K562 (cell line): ENCODE results near the gene CORT. TPM values are rescaled to one million over a fixed set of nuclear protein-coding genes. Genes with fewer than 3 reads are reported as not detected.

Experiments
- BCOR ChIP-seq: fragments of 450-650 bp; IDR thresholded peaks from 2 replicates; pipeline ENCODE4 v1.6.1; 2016
- CHD2 ChIP-seq: IDR thresholded peaks from 2 replicates; pipeline ENCODE4 v1.6.1; 2011; ENCODE audit warnings: low read depth, low read length
- RBM34 ChIP-seq: fragments of 200-400 bp; formaldehyde crosslinking; IDR thresholded peaks from 2 replicates; pipeline ENCODE4 v1.6.1; 2018; ENCODE audit warnings: low read length, borderline replicate concordance; ENCODE audit not compliant: insufficient read depth
- ZFP30 ChIP-seq: fragments of 250-450 bp; sonication (Bioruptor Pico); IDR thresholded peaks from 2 replicates; pipeline ENCODE4 v1.8.0; 2022; ENCODE audit warnings: moderate library complexity, mild to moderate bottlenecking, inconsistent platforms, borderline replicate concordance
- ZKSCAN8 ChIP-seq: fragments of 200-800 bp; sonication (Bioruptor generic); IDR thresholded peaks from 2 replicates; pipeline ENCODE4 v1.6.1; 2016; ENCODE audit warnings: missing genetic modification characterization, missing compliant biosample characterization
- polyA plus RNA-seq, 8 experiments: library from polyadenylated mRNA; depleted of rRNA in 4 of 8; stranded (reverse) in 5 of 8; unstranded in 3 of 8; fragments of >200 nt; fragmentation: Nextera tagmentation in 2 of 8; fragmentation: Illumina TruSeq in 1 of 8; extraction: Ambion mirVana in 2 of 8; extraction: Trizol in 1 of 8; gene quantifications; 2 replicates each; pipeline versions ENCODE4 v1.2.1 to v1.2.3, GENCODE V29; 2011 to 2014; ENCODE audit warnings: inconsistent platforms in 1 of 8, missing spikeins in 1 of 8
- total RNA-seq, 7 experiments: library from RNA; depleted of rRNA in 6 of 7; stranded (reverse); fragments of >200 nt in 6 of 7; fragmentation: Illumina TruSeq in 2 of 7; extraction: Trizol in 2 of 7; gene quantifications; 2 replicates each; pipeline versions ENCODE4 v1.2.1 to v1.2.3, GENCODE V29; 2011 to 2021; ENCODE audit warnings: low replicate concordance in 1 of 7
- TF ChIP-seq, protein P1 (sequence below): fragments of 450-650 bp; formaldehyde crosslinking; IDR thresholded peaks from 2 replicates; pipeline ENCODE4 v1.4.0; 2020; ENCODE audit warnings: mild to moderate bottlenecking, moderate library complexity
- TF ChIP-seq, protein P2 (sequence below): sonication (generic); formaldehyde crosslinking; IDR thresholded peaks from 2 replicates; pipeline ENCODE4 v1.8.0; 2023; ENCODE audit warnings: missing genetic modification reagents, mild to moderate bottlenecking, borderline replicate concordance
- TF ChIP-seq, protein P3 (sequence below): fragments of 450-650 bp; IDR thresholded peaks from 2 replicates; pipeline ENCODE4 v1.6.1; 2016; ENCODE audit warnings: mild to moderate bottlenecking, moderate library complexity

The CORT gene
- total and polyA plus RNA-seq, 9 of the 15 experiments (the other 6 are each of a cell fraction or from before 2014, with no cell fraction given), result 0.08 to 0.54 (median 0.13) TPM; not detected in 5

DNA sequence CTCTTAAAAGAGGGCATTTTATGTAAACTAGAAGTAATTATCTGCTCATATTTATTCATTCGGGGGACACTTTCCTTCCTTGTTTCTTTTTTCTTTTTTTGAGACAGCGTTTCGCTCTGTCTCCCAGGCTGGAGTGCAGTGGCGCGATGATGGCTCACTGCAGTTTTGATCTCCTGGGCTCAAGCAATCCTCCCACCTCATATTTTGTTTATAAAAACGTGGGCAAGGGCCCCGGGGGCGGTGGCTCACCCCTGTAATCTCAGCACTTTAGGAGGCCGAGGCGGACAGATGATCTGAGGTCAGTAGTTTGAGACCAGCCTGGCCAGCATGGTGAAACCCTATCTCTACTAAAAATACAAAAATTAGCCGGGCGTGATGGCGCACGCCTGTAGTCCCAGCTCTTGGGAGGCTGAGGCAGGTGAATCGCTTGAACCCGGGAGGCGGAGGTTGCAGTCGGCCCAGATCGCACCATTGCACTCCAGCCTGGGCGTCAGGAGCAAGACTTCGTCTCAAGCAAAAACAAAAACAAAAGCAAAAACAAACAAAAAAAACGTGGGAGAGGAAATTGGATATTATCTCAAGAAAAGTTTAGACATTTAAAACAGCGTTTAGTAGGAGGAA lies 23.4 kb downstream of the CORT start (continued):
- TF ChIP-seq, protein P1, sequence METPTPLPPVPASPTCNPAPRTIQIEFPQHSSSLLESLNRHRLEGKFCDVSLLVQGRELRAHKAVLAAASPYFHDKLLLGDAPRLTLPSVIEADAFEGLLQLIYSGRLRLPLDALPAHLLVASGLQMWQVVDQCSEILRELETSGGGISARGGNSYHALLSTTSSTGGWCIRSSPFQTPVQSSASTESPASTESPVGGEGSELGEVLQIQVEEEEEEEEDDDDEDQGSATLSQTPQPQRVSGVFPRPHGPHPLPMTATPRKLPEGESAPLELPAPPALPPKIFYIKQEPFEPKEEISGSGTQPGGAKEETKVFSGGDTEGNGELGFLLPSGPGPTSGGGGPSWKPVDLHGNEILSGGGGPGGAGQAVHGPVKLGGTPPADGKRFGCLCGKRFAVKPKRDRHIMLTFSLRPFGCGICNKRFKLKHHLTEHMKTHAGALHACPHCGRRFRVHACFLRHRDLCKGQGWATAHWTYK (CRISPR knock-in tag), result no peak
- TF ChIP-seq, protein P2, sequence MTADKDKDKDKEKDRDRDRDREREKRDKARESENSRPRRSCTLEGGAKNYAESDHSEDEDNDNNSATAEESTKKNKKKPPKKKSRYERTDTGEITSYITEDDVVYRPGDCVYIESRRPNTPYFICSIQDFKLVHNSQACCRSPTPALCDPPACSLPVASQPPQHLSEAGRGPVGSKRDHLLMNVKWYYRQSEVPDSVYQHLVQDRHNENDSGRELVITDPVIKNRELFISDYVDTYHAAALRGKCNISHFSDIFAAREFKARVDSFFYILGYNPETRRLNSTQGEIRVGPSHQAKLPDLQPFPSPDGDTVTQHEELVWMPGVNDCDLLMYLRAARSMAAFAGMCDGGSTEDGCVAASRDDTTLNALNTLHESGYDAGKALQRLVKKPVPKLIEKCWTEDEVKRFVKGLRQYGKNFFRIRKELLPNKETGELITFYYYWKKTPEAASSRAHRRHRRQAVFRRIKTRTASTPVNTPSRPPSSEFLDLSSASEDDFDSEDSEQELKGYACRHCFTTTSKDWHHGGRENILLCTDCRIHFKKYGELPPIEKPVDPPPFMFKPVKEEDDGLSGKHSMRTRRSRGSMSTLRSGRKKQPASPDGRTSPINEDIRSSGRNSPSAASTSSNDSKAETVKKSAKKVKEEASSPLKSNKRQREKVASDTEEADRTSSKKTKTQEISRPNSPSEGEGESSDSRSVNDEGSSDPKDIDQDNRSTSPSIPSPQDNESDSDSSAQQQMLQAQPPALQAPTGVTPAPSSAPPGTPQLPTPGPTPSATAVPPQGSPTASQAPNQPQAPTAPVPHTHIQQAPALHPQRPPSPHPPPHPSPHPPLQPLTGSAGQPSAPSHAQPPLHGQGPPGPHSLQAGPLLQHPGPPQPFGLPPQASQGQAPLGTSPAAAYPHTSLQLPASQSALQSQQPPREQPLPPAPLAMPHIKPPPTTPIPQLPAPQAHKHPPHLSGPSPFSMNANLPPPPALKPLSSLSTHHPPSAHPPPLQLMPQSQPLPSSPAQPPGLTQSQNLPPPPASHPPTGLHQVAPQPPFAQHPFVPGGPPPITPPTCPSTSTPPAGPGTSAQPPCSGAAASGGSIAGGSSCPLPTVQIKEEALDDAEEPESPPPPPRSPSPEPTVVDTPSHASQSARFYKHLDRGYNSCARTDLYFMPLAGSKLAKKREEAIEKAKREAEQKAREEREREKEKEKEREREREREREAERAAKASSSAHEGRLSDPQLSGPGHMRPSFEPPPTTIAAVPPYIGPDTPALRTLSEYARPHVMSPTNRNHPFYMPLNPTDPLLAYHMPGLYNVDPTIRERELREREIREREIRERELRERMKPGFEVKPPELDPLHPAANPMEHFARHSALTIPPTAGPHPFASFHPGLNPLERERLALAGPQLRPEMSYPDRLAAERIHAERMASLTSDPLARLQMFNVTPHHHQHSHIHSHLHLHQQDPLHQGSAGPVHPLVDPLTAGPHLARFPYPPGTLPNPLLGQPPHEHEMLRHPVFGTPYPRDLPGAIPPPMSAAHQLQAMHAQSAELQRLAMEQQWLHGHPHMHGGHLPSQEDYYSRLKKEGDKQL, result no peak
- TF ChIP-seq, protein P3, sequence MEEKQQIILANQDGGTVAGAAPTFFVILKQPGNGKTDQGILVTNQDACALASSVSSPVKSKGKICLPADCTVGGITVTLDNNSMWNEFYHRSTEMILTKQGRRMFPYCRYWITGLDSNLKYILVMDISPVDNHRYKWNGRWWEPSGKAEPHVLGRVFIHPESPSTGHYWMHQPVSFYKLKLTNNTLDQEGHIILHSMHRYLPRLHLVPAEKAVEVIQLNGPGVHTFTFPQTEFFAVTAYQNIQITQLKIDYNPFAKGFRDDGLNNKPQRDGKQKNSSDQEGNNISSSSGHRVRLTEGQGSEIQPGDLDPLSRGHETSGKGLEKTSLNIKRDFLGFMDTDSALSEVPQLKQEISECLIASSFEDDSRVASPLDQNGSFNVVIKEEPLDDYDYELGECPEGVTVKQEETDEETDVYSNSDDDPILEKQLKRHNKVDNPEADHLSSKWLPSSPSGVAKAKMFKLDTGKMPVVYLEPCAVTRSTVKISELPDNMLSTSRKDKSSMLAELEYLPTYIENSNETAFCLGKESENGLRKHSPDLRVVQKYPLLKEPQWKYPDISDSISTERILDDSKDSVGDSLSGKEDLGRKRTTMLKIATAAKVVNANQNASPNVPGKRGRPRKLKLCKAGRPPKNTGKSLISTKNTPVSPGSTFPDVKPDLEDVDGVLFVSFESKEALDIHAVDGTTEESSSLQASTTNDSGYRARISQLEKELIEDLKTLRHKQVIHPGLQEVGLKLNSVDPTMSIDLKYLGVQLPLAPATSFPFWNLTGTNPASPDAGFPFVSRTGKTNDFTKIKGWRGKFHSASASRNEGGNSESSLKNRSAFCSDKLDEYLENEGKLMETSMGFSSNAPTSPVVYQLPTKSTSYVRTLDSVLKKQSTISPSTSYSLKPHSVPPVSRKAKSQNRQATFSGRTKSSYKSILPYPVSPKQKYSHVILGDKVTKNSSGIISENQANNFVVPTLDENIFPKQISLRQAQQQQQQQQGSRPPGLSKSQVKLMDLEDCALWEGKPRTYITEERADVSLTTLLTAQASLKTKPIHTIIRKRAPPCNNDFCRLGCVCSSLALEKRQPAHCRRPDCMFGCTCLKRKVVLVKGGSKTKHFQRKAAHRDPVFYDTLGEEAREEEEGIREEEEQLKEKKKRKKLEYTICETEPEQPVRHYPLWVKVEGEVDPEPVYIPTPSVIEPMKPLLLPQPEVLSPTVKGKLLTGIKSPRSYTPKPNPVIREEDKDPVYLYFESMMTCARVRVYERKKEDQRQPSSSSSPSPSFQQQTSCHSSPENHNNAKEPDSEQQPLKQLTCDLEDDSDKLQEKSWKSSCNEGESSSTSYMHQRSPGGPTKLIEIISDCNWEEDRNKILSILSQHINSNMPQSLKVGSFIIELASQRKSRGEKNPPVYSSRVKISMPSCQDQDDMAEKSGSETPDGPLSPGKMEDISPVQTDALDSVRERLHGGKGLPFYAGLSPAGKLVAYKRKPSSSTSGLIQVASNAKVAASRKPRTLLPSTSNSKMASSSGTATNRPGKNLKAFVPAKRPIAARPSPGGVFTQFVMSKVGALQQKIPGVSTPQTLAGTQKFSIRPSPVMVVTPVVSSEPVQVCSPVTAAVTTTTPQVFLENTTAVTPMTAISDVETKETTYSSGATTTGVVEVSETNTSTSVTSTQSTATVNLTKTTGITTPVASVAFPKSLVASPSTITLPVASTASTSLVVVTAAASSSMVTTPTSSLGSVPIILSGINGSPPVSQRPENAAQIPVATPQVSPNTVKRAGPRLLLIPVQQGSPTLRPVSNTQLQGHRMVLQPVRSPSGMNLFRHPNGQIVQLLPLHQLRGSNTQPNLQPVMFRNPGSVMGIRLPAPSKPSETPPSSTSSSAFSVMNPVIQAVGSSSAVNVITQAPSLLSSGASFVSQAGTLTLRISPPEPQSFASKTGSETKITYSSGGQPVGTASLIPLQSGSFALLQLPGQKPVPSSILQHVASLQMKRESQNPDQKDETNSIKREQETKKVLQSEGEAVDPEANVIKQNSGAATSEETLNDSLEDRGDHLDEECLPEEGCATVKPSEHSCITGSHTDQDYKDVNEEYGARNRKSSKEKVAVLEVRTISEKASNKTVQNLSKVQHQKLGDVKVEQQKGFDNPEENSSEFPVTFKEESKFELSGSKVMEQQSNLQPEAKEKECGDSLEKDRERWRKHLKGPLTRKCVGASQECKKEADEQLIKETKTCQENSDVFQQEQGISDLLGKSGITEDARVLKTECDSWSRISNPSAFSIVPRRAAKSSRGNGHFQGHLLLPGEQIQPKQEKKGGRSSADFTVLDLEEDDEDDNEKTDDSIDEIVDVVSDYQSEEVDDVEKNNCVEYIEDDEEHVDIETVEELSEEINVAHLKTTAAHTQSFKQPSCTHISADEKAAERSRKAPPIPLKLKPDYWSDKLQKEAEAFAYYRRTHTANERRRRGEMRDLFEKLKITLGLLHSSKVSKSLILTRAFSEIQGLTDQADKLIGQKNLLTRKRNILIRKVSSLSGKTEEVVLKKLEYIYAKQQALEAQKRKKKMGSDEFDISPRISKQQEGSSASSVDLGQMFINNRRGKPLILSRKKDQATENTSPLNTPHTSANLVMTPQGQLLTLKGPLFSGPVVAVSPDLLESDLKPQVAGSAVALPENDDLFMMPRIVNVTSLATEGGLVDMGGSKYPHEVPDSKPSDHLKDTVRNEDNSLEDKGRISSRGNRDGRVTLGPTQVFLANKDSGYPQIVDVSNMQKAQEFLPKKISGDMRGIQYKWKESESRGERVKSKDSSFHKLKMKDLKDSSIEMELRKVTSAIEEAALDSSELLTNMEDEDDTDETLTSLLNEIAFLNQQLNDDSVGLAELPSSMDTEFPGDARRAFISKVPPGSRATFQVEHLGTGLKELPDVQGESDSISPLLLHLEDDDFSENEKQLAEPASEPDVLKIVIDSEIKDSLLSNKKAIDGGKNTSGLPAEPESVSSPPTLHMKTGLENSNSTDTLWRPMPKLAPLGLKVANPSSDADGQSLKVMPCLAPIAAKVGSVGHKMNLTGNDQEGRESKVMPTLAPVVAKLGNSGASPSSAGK, result no peak
- TF ChIP-seq ZKSCAN8 (CRISPR knock-in tag), result 0 out of 2 replicates have a peak, but pooled peaks have one; percentile 22
- 0 out of 2 replicates have a peak, but pooled peaks have one; percentile 7 for TF ChIP-seq BCOR
- 0 out of 2 replicates have a peak, but pooled peaks have one; percentile 31 for TF ChIP-seq CHD2
- TF ChIP-seq ZFP30 (CRISPR knock-in tag), result no peak
- TF ChIP-seq RBM34, result no peak
